ENCODE results near the gene WDR45. TPM values are rescaled to one million over a fixed set of nuclear protein-coding genes. Genes with fewer than 3 reads are reported as not detected.

The WDR45 gene
- total and polyA plus RNA-seq, 2 of the 4 experiments (the other 2 are of a cell fraction), result 40.7 to 67.4 TPM

DNA sequence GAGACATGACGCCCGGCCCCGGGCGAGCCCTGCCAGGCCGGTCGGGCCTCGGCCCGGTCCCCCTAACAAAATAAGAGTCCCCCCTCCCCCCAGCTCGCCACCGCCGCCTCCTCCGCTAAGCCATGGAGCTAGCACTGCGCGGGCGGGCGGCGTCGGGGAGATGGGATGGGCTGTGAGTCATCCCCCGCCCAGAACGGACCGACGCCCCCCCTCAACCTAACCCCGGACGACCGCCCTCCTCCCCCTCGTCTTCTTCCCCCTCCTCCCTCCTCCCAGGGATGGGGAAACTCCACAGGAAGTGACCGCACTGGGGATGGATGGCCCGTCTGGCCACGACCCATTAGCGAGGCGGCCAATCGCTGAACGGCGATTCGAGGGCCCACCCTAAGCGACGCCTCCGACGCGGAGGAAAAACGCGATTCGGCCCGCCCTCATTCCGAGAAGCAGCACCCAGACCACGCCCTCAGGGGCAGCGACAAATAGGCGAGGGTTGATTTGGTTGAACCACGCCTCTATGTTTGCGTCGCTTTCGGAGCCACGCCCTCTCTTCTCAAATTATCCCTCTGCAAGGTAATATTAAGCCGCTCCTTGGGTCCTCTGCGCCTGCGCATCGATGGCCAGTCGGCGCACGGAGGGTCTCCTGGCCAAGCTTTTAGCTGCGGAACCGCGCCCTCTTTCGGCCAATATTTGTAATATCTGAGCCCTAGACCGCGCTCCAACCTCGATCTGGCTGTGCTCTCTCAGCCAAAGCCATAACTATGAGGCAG is 36.3 kb downstream of the WDR45 start, which contains the start of gene TFE3 (continued):
- TF ChIP-seq CTCF (conservative IDR thresholded peaks at IDR 0.05; ENCODE audit: low read depth, low read length), result peak; percentile 76
- TF ChIP-seq POLR2A (IDR thresholded peaks at IDR 0.05; ENCODE audit: low read depth, low read length), result peak; percentile 65; the same call in 1 of the 2 replicates

Measured in IMR-90 (cell line).